GM21423 (cell line): ENCODE results near the gene HOXA9.

Experiments used
- ATAC-seq: cut with Tn5 transposase; IDR thresholded peaks from one replicate; pipeline ENCODE4 v1.9.1; 2021; ENCODE audit warnings: mild to moderate bottlenecking, moderate library complexity; ENCODE audit not compliant: unreplicated experiment

Gene HOXA9

GRCh38 chr7:27144781-27145164 lies 20.6 kb downstream of the HOXA9 start:
- ATAC-seq: no peak

GRCh38 chr7:27143950-27144780 lies 21.2 kb downstream of the HOXA9 start:
- no peak for ATAC-seq

GRCh38 chr7:27143023-27143949 lies 22.1 kb downstream of the HOXA9 start, which contains the start of gene HOXA5:
HOXA5 (minus strand) TSS chr7:27143681; CDS start chr7:27143607, 74 bp downstream.
- ATAC-seq: no peak

- ATAC-seq: no peak
Observed at GRCh38 chr7:27142580-27143022, 22.7 kb downstream of the HOXA9 start.

- no peak for ATAC-seq
Observed at GRCh38 chr7:27141923-27142579, 23.3 kb downstream of the HOXA9 start.

- ATAC-seq: no peak
Observed at GRCh38 chr7:27141137-27141922, 24.0 kb downstream of the HOXA9 start.

- no peak for ATAC-seq
Observed at GRCh38 chr7:27140126-27140857, 25.0 kb downstream of the HOXA9 start.

GRCh38 chr7:27139334-27140125 lies 25.8 kb downstream of the HOXA9 start:
- no peak for ATAC-seq

- no peak for ATAC-seq
Observed at GRCh38 chr7:27138985-27139333, 26.4 kb downstream of the HOXA9 start.

- no peak for ATAC-seq
Observed at GRCh38 chr7:27138472-27138871, 26.9 kb downstream of the HOXA9 start.

GRCh38 chr7:27137640-27138315 lies 27.6 kb downstream of the HOXA9 start:
- ATAC-seq: no peak

GRCh38 chr7:27134392-27134791 lies 30.9 kb downstream of the HOXA9 start:
- no peak for ATAC-seq

GRCh38 chr7:27133409-27134231 lies 31.7 kb downstream of the HOXA9 start:
- ATAC-seq: no peak

GRCh38 chr7:27132978-27133377 lies 32.4 kb downstream of the HOXA9 start:
- ATAC-seq: no peak

GRCh38 chr7:27132214-27132613 lies 33.1 kb downstream of the HOXA9 start:
- no peak for ATAC-seq

- ATAC-seq: no peak
Observed at GRCh38 chr7:27131390-27131819, 33.9 kb downstream of the HOXA9 start.
